Suppressor macrophage (primary cell): Measurements from ENCODE around the gene ACTG1.

ENCODE experiments used
- DNase-seq, 4 experiments: peaks; one replicate each; pipeline ENCODE4 v3.0.0-alpha.2; 2020 to 2022

The ACTG1 gene

GRCh38 chr17:81544281-81544974, 31.8 kb upstream of the ACTG1 start:
- DNase-seq: no peak

DNA sequence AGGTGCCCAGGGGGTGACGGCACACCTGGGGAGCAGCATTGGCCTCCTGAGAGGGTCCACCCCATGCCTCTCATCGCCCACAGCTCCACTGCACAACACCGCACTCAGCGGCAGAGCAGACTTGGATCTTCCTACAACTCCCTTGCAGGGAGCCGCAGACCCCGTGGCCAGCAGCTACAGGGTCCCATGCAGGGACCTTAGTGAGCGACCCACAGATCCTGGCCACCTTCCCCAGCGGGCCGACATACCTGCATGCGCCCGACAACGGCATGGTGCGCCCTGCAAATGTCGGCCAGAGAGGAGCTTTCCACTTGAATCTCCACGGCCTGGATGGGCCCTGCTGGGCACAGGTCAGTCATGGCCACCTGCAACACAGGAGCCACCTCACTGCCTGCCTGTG, 31.2 kb upstream of the ACTG1 start:
- no peak for DNase-seq

GRCh38 chr17:81543339-81543675, 30.7 kb upstream of the ACTG1 start:
- DNase-seq: no peak

GRCh38 chr17:81542431-81543338, 30.1 kb upstream of the ACTG1 start:
- no peak for DNase-seq

GRCh38 chr17:81541123-81541522, 28.5 kb upstream of the ACTG1 start:
- DNase-seq: no peak

DNA sequence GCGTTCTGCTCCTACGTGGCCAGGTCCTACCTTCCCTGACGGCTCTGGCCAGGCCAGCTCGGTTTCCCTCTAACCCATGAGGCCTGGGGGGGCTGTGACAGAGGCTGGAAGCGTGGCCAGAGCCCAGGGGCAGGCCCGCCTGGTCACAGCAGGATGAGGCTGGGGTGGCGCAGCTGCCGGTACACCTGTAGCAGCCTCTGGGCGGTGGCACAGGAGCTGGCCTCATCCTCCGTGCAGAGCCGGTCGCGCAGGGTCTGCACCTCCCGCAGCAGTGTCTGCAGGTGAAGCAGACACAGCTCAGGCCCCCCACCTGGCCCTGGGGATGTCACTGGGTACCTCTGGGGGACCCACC, 28.1 kb upstream of the ACTG1 start:
- no peak for DNase-seq

DNA sequence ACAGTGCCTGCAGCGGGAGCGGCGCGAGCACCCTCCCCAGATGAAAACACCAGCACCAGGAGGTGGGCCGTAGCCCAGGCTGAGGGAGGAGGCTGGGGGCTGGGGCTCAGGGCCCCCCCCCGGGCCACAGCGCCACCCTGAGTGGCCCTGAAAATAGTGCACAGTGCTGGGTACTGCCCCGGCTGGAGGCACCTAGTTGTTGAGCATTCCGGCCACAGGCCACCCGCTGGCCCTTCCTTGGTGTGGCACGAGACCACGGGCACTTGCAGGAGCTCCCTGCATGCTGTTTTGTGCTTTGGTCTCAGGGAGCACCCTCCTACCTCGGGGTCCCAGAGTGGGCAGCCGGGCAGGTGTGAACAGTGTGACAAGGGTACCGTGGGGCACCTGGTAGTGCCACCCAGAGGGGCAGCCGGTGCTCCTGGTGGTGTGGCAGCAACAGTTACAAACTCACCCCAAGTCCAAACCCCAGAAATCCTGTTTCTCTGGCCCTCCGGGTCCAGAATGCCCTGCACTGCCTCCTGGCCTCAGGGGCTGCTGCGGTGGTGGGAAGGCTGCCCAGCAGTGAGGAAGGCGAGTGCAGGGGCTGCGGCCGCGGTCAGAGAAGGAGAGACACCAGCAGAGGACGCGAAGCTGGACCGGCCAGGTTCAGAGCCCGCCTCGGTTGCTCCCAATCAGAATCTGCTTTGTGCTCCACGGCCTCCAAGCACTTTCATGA, 27.5 kb upstream of the ACTG1 start:
- no peak for DNase-seq

DNA sequence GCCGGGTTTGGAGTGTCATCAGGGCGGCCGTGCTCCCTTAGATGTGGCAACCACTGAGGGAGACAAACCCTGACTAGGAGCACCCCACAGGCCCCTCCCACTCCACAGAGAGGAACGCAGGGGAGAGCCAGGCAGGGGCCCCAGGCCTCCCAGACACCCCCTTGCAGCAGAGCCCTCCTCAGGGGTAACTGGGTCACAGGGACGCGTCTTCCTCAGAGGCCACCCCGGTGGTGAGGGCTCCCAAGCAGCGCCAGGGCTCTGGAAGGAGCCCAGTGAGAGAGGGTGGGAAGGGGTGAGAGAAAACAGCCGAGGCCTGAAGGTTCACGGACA, 26.9 kb upstream of the ACTG1 start:
- DNase-seq: no peak

DNA sequence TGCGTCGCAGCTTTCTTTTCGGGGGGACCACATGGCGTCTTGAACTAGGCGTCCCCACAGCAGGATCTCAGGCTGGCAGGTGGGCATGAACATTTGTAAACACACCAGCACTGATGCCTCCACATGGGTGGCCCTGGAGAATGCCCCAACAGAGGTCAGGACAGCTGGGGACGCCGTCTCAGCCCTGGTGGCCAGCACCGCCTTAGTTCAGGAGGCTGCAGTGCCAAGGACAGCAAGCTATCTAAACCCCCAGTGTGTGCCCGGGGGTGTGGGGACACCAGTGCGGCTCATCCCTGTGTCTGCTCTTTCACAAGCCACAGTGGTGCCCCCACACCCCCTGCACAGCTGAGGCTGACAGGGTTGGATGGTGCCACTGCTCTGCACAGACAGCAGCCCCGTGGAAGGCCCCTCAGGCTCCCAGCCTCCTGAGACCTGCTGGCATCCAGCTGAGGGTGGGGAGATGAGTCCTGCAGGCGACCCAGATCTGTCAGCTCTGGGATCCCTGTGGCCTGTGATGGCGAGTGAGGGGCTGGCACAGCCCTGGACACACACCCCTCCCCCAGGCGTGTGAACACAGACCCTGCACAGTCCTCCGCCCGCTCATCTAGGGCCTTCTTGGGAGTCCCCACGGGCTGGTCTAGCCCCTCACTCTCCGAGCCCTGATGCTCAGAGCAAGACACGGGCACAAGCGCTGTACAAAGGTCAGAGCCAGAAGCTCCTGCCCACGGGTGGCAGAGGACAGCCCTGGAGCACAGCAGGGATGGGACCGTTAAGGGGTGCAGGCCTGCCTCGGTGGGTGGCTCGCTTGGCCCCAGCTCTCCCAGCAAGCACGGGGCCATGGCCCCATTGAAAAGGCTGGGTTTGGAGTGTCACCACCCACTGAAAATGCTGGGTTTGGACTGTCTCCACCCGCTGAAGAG, 26.3 kb upstream of the ACTG1 start:
- no peak for DNase-seq

- no peak for DNase-seq
Observed at GRCh38 chr17:81537856-81538555, 25.4 kb upstream of the ACTG1 start.

GRCh38 chr17:81537343-81537855, 24.8 kb upstream of the ACTG1 start:
- peak in 3 of 4 experiments; percentile 18 to 54 (median 33) for DNase-seq

DNA sequence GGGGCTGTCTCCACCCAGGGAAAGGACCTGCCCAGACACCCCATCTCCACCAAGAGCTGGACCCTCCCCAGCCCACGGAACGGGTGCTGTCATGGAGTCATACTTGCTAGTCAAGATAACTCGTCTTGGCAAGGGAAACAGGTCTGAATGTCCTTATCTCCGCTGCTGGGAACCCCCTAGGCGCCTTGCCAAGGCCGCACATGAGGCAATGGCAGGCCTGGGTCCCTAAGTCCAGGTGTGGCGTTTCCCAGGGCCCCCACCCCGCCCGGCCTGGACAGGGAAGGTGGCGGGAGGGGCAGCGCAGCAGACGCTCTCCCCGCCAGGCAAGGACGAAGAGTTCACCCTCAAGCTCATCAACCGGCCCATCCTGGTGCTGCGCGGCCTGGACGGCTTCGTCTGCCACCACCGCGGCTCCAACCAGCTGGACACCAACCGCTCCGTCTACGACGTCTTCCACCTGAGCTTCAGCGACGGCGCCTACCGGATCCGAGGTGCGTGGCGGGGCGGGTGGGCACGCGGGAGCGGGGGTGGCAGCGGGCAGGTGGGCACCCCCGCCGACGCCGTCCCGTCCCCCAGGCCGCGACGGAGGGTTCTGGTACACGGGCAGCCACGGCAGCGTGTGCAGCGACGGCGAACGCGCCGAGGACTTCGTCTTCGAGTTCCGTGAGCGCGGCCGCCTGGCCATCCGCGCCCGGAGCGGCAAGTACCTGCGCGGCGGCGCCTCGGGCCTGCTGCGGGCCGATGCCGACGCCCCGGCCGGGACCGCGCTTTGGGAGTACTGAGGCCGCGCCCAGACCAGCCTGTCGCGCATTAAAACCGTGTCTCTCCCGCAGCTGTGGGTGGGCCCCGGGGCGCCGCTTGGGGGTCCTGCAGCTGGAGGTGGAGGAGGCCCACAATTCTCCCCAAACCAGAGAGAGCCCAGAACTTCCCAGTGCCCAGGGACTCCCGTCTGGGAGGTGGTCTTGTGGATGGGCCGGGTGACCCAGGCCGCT, 24.0 kb upstream of the ACTG1 start:
- peak in 2 of 4 experiments; percentile 26 to 31 for DNase-seq

GRCh38 chr17:81535480-81536298, 23.1 kb upstream of the ACTG1 start:
- no peak for DNase-seq

DNA sequence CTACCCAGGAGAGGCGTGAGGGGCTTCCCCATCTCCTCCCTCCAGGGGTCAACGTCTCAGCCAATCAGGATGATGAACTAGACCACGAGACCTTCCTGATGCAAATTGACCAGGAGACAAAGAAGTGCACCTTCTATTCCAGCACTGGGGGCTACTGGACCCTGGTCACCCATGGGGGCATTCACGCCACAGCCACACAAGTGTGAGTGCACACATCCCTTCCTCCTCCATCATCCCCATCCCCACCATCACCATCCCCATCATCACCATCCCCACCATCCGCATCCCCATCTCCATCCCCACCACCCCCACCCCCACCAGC, 22.4 kb upstream of the ACTG1 start:
- DNase-seq: no peak

GRCh38 chr17:81534157-81535006, 21.8 kb upstream of the ACTG1 start:
- no peak for DNase-seq

GRCh38 chr17:81533339-81534141, 20.9 kb upstream of the ACTG1 start:
- no peak for DNase-seq

- no peak for DNase-seq
Observed at GRCh38 chr17:81532490-81533287, 20.1 kb upstream of the ACTG1 start.
